Endothelial cell of umbilical vein (primary cell): ENCODE data around the gene INPP5A. TPM values are rescaled to one million over a fixed set of nuclear protein-coding genes. Genes with fewer than 3 reads are reported as not detected.

Source experiments
- BruUV-seq: library from RNA; stranded (reverse); fragments of 400-500 nt; replicated peaks from 2 replicates; lab custom pipeline; 2021; lab: Mats Ljungman, UMichigan
- CTCF ChIA-PET: fragments of 300-600, 350-600 bp; sonication (Branson Sonifier 250); formaldehyde crosslinking; loops from one replicate; lab custom pipeline; 2021; ENCODE audit warnings: antibody characterized with exemption, inconsistent platforms; lab: Charles Lee
- POLR2A ChIA-PET: fragments of 300-600, 350-600 bp; sonication (Branson Sonifier 250); formaldehyde crosslinking; loops from one replicate; lab custom pipeline; 2021; ENCODE audit warnings: antibody characterized with exemption, inconsistent platforms; lab: Charles Lee
- DNase-seq: peaks from one replicate; pipeline ENCODE4 v3.0.0-alpha.2; 2011; ENCODE audit warnings: low read depth, low spot score
- FAIRE-seq: peaks from 2 replicates; lab custom pipeline; 2011; peaks lifted over from hg19 to GRCh38; lab: Jason Lieb, UNC
- H2AFZ ChIP-seq: 2 replicates; pipeline ENCODE4 v1.6.0; 2012; ENCODE audit warnings: low read depth, low read length, control low read depth, inconsistent platforms
- H3K27ac ChIP-seq: 2 replicates; pipeline ENCODE4 v1.5.1; 2011; ENCODE audit warnings: low read depth, mild to moderate bottlenecking, control low read depth, low read length, moderate library complexity; ENCODE audit not compliant: insufficient read depth
- H3K27me3 ChIP-seq, 2 experiments: 2 replicates each; pipeline versions ENCODE4 v1.6.0 to v1.6.1; 2011; ENCODE audit warnings: low read length in 2 of 2, mixed read lengths in 1 of 2; ENCODE audit not compliant: control insufficient read depth in 2 of 2, insufficient read depth in 2 of 2
- H3K36me3 ChIP-seq, 2 experiments: 2 replicates in 1 of 2; 3 replicates in 1 of 2; pipeline ENCODE4 v1.5.1; 2011; ENCODE audit warnings: low read length in 2 of 2, mild to moderate bottlenecking in 1 of 2, moderate library complexity in 1 of 2; ENCODE audit not compliant: control insufficient read depth in 2 of 2, insufficient read depth in 2 of 2; ENCODE audit errors: extremely low read depth in 1 of 2
- H3K4me1 ChIP-seq: 3 replicates; pipeline ENCODE4 v1.5.1; 2011; ENCODE audit warnings: mild to moderate bottlenecking, low read length; ENCODE audit not compliant: control insufficient read depth, insufficient read depth; ENCODE audit errors: extremely low read depth
- H3K4me2 ChIP-seq: 2 replicates; pipeline ENCODE4 v1.6.1; 2011; ENCODE audit warnings: low read length, control low read depth, mixed read lengths; ENCODE audit not compliant: insufficient read depth
- H3K4me3 ChIP-seq, 3 experiments: fragments of 200-600 bp in 1 of 3; sonication (generic), shearing (Covaris generic) in 1 of 3; replicated peaks in 1 of 3; 2 replicates each; pipeline ENCODE4 v1.5.1; 2011 to 2016; ENCODE audit warnings: control low read depth in 3 of 3, low read length in 3 of 3, mild to moderate bottlenecking in 2 of 3, inconsistent platforms in 1 of 3, low read depth in 1 of 3, moderate library complexity in 1 of 3; ENCODE audit not compliant: insufficient read depth in 1 of 3
- H3K79me2 ChIP-seq: 2 replicates; pipeline ENCODE4 v1.6.0; 2012; ENCODE audit warnings: low read length, inconsistent platforms; ENCODE audit not compliant: control insufficient read depth, insufficient read depth
- H3K9ac ChIP-seq: replicated peaks from 2 replicates; pipeline ENCODE3; 2011; ENCODE audit warnings: low read length, control low read depth; ENCODE audit not compliant: insufficient read depth; ENCODE audit errors: extremely low read depth
- H3K9me1 ChIP-seq: replicated peaks from 3 replicates; pipeline ENCODE4 v1.6.0; 2011; ENCODE audit warnings: mild to moderate bottlenecking, low read length; ENCODE audit not compliant: control insufficient read depth, insufficient read depth; ENCODE audit errors: extremely low read depth
- H3K9me3 ChIP-seq: replicated peaks from 2 replicates; pipeline ENCODE4 v1.5.1; 2012; ENCODE audit warnings: low read length, inconsistent platforms; ENCODE audit not compliant: control insufficient read depth, insufficient read depth
- H4K20me1 ChIP-seq: replicated peaks from 2 replicates; pipeline ENCODE3; 2011; ENCODE audit warnings: mild to moderate bottlenecking, low read length; ENCODE audit not compliant: control insufficient read depth, insufficient read depth; ENCODE audit errors: extremely low read depth
- EZH2 ChIP-seq: IDR thresholded peaks from 2 replicates; pipeline ENCODE4 v1.6.1; 2012; ENCODE audit warnings: borderline replicate concordance, low read depth, mild to moderate bottlenecking, moderate library complexity, low read length, inconsistent platforms; ENCODE audit not compliant: severe bottlenecking
- FOS ChIP-seq: IDR thresholded peaks from 2 replicates; pipeline ENCODE4 v1.6.1; 2011; ENCODE audit warnings: mild to moderate bottlenecking, low read length, moderate library complexity, borderline replicate concordance; ENCODE audit not compliant: insufficient read depth
- GATA2 ChIP-seq: IDR thresholded peaks from 2 replicates; pipeline ENCODE4 v1.7.0; 2011; ENCODE audit warnings: low read depth, mild to moderate bottlenecking, moderate library complexity, mixed read lengths, low read length; ENCODE audit not compliant: insufficient read length, insufficient read depth
- JUN ChIP-seq: IDR thresholded peaks from 2 replicates; pipeline ENCODE4 v1.6.1; 2011; ENCODE audit warnings: borderline replicate concordance, low read depth; ENCODE audit not compliant: insufficient read length, insufficient read depth
- MYC ChIP-seq: IDR thresholded peaks from one replicate; pipeline ENCODE4 v1.6.1; 2011; ENCODE audit warnings: mild to moderate bottlenecking, low read depth, low read length
- POLR2AphosphoS5 ChIP-seq: IDR thresholded peaks from 2 replicates; pipeline ENCODE4 v1.6.1; 2012; ENCODE audit warnings: low read depth, mild to moderate bottlenecking, control low read depth, low read length, moderate library complexity; ENCODE audit not compliant: insufficient read depth
- dilution Hi-C: fragments of 300-500 bp; cut with MboI; formaldehyde crosslinking; loops from one replicate; pipeline ENCODE4 v1.15.0; 2019; ENCODE audit warnings: low sequenced_read_pairs; ENCODE audit not compliant: extremely low pct_ligation_motif_present
- intact Hi-C: fragments of 100-400 bp; cut with micrococcal nuclease; formaldehyde crosslinking; loops from one replicate; pipeline ENCODE4 v1.10.0; 2022
- polyA plus RNA-seq, 4 experiments: library from polyadenylated mRNA; depleted of rRNA in 3 of 4; stranded (reverse) in 3 of 4; unstranded in 1 of 4; fragments of >200 nt; gene quantifications; 2 replicates each; pipeline versions ENCODE4 v1.2.1 to v1.2.3, GENCODE V29; 2011 to 2012; ENCODE audit warnings: missing spikeins in 1 of 4
- total RNA-seq: library from RNA; stranded (reverse); gene quantifications from 2 replicates; pipeline ENCODE4 v1.2.3, GENCODE V29; 2021
- TF ChIP-seq, protein P1 (sequence below), 2 donors: IDR thresholded peaks; 1 replicate in 1 of 2; 2 replicates in 1 of 2; pipeline ENCODE4 v1.5.1; 2011; ENCODE audit warnings: low read length in 2 of 2, mild to moderate bottlenecking in 2 of 2, moderate library complexity in 2 of 2, control low read depth in 1 of 2, inconsistent platforms in 1 of 2, low read depth in 1 of 2; ENCODE audit not compliant: insufficient read depth in 1 of 2; ENCODE audit errors: extremely low read depth in 1 of 2
- TF ChIP-seq, protein P2 (sequence below): IDR thresholded peaks from 2 replicates; pipeline ENCODE4 v1.6.1; 2011; ENCODE audit not compliant: insufficient read depth, insufficient read length

The INPP5A gene
- total and polyA plus RNA-seq, 2 donors (not counting 3 experiments of a cell fraction or from before 2014, with no cell fraction given) = 22.9 to 33.2 TPM

DNA sequence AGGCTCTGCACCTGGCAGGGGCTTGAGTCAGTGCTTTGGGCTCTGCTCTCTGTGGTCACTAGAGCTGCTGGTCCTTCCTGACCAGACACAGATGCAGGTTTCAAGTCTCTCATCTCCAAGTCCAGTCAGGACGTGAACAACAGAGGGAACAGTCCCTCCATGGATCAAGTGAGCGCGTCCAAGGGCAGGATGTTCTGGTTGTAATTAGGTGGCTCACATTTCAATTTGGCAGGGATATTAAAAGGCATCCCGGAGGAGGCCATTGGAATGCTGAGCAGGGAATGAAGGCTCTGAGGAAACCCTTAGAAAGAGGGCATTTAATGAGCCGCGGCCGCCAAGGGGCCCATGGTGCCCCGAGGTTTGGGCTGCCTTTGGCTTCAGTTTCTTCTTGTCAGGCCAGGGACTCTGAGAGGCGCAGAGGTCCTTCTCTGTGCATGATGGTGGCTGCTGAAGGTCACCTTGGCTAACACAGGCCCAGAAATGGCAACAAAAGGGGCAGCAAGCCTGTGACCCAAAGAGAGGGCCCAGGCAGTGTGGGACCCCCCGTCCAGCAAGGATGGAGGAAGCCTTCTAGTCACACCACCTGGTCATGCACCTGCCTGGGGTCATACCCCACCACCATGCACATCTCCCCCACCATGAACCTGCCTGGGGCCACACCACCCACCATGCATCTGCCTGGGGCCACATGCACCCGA lies 30.7 kb upstream of the INPP5A start:
- no peaks in the 10 kb centered on the region for H3K36me3 ChIP-seq
- POLR2A ChIA-PET = no interaction called here
- no peak overlapping the region for H2AFZ ChIP-seq
- no TSS peak for BruUV-seq
- no peak overlapping the region for H3K9ac ChIP-seq
- H3K9me1 ChIP-seq = no peaks in the 10 kb centered on the region
- intact Hi-C loops = no loop called here
- CTCF ChIA-PET = no interaction called here
- TF ChIP-seq MYC (no peak), EZH2 (no peak), FOS (no peak)
- no peaks in the 10 kb centered on the region for H3K4me1 ChIP-seq
- dilution Hi-C loops = no loop called here
- no peaks in the 10 kb centered on the region for H3K9me3 ChIP-seq
- no peak overlapping the region for H3K4me3 ChIP-seq
- no peaks in the 10 kb centered on the region for H3K27me3 ChIP-seq
- H3K4me2 ChIP-seq = no peak overlapping the region
- no peak for FAIRE-seq
- no peak for DNase-seq
- no peaks in the 10 kb centered on the region for H3K79me2 ChIP-seq
- H3K27ac ChIP-seq = no peak overlapping the region
- H4K20me1 ChIP-seq = no peaks in the 10 kb centered on the region

DNA sequence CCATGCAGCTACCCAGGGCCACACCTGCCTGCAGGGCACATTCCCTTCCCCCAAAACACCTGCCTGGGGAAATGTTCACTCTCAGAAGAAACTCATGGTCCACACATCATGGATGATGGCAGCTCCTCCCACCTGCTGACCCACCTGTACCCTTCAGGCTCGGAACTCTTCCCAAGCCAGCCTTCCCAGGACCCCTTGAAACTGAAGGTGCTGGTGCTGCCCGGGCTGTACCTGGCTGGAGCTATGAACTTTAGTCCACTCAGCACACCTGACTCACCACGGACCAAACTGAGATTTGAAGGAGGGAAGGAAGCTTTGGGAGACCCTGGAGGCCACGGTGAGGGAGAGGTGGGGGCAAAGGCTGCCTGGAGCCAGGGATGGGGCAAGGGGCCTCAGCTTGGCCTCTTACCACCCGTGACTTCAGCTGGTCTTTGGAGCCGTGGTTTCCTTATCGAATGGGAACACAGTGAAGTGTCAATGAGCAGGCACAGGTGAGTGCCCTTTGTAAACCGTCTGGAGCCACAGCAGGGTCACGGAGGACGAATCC lies 30.1 kb upstream of the INPP5A start:
- no peak overlapping the region for H3K27ac ChIP-seq
- no peaks in the 10 kb centered on the region for H4K20me1 ChIP-seq
- POLR2A ChIA-PET = no interaction called here
- BruUV-seq = no TSS peak
- H3K4me3 ChIP-seq = no peak overlapping the region
- no peaks in the 10 kb centered on the region for H3K79me2 ChIP-seq
- no peak for DNase-seq
- CTCF ChIA-PET = no interaction called here
- no peak overlapping the region for H2AFZ ChIP-seq
- no peaks in the 10 kb centered on the region for H3K4me1 ChIP-seq
- H3K9me1 ChIP-seq = no peaks in the 10 kb centered on the region
- no peak overlapping the region for H3K4me2 ChIP-seq
- no peak for FAIRE-seq
- no peaks in the 10 kb centered on the region for H3K9me3 ChIP-seq
- dilution Hi-C loops = no loop called here
- intact Hi-C loops = no loop called here
- no peaks in the 10 kb centered on the region for H3K36me3 ChIP-seq
- H3K9ac ChIP-seq = no peak overlapping the region
- H3K27me3 ChIP-seq = no peaks in the 10 kb centered on the region
- TF ChIP-seq, protein P1, sequence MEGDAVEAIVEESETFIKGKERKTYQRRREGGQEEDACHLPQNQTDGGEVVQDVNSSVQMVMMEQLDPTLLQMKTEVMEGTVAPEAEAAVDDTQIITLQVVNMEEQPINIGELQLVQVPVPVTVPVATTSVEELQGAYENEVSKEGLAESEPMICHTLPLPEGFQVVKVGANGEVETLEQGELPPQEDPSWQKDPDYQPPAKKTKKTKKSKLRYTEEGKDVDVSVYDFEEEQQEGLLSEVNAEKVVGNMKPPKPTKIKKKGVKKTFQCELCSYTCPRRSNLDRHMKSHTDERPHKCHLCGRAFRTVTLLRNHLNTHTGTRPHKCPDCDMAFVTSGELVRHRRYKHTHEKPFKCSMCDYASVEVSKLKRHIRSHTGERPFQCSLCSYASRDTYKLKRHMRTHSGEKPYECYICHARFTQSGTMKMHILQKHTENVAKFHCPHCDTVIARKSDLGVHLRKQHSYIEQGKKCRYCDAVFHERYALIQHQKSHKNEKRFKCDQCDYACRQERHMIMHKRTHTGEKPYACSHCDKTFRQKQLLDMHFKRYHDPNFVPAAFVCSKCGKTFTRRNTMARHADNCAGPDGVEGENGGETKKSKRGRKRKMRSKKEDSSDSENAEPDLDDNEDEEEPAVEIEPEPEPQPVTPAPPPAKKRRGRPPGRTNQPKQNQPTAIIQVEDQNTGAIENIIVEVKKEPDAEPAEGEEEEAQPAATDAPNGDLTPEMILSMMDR (IDR thresholded peaks at IDR 0.05; ENCODE audit: extremely low read depth in 1 of 2, insufficient read depth in 1 of 2, low read depth in 1 of 2, low read length in 2 of 2) = no peak
- TF ChIP-seq JUN (no peak), GATA2 (no peak), MYC (no peak), EZH2 (no peak), FOS (no peak), POLR2AphosphoS5 (no peak)
- TF ChIP-seq, protein P2, sequence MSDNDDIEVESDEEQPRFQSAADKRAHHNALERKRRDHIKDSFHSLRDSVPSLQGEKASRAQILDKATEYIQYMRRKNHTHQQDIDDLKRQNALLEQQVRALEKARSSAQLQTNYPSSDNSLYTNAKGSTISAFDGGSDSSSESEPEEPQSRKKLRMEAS = no peak
